Ishikawa (cell line): Measurements from ENCODE around the gene TRIM33.

Source experiments
- CREB1 ChIP-seq: IDR thresholded peaks from 2 replicates; pipeline ENCODE4 v1.6.1; 2012; ENCODE audit warnings: low read depth
- EP300 ChIP-seq: IDR thresholded peaks from 2 replicates; pipeline ENCODE4 v1.6.1; 2012; ENCODE audit warnings: borderline replicate concordance
- NFIC ChIP-seq: IDR thresholded peaks from 2 replicates; pipeline ENCODE4 v1.6.1; 2012
- TAF1 ChIP-seq: IDR thresholded peaks from 2 replicates; pipeline ENCODE4 v1.6.1; 2012; ENCODE audit warnings: low read depth, mild to moderate bottlenecking
- TF ChIP-seq, protein P1 (sequence below): IDR thresholded peaks from 2 replicates; pipeline ENCODE4 v1.6.1; 2012
- TF ChIP-seq, protein P2 (sequence below): IDR thresholded peaks from 2 replicates; pipeline ENCODE4 v1.6.1; 2012; ENCODE audit warnings: low read depth, mild to moderate bottlenecking

GRCh38 chr1:114545315-114545714, 34.3 kb upstream of the TRIM33 start:
- TF ChIP-seq, protein P1, sequence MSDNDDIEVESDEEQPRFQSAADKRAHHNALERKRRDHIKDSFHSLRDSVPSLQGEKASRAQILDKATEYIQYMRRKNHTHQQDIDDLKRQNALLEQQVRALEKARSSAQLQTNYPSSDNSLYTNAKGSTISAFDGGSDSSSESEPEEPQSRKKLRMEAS, result no peak
- no peak for TF ChIP-seq NFIC
- TF ChIP-seq, protein P2, sequence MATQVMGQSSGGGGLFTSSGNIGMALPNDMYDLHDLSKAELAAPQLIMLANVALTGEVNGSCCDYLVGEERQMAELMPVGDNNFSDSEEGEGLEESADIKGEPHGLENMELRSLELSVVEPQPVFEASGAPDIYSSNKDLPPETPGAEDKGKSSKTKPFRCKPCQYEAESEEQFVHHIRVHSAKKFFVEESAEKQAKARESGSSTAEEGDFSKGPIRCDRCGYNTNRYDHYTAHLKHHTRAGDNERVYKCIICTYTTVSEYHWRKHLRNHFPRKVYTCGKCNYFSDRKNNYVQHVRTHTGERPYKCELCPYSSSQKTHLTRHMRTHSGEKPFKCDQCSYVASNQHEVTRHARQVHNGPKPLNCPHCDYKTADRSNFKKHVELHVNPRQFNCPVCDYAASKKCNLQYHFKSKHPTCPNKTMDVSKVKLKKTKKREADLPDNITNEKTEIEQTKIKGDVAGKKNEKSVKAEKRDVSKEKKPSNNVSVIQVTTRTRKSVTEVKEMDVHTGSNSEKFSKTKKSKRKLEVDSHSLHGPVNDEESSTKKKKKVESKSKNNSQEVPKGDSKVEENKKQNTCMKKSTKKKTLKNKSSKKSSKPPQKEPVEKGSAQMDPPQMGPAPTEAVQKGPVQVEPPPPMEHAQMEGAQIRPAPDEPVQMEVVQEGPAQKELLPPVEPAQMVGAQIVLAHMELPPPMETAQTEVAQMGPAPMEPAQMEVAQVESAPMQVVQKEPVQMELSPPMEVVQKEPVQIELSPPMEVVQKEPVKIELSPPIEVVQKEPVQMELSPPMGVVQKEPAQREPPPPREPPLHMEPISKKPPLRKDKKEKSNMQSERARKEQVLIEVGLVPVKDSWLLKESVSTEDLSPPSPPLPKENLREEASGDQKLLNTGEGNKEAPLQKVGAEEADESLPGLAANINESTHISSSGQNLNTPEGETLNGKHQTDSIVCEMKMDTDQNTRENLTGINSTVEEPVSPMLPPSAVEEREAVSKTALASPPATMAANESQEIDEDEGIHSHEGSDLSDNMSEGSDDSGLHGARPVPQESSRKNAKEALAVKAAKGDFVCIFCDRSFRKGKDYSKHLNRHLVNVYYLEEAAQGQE, result no peak
- TF ChIP-seq EP300, result no peak
- no peak for TF ChIP-seq TAF1
- TF ChIP-seq CREB1, result no peak
